HEK293T (cell line): ENCODE results near the gene IFNA8.
"Not testable (repeated sequence)": the region's sequence is repeated elsewhere in the genome, so short reads cannot be mapped to it uniquely, and the experiment has no call there.

Source experiments
- CTCF ChIA-PET: fragments of 350-600 bp; formaldehyde crosslinking; extraction: SDS; loops from one replicate; lab custom pipeline; 2021; ENCODE audit warnings: antibody characterized with exemption, inconsistent platforms; lab: Yijun Ruan, JAX
- POLR2A ChIA-PET: fragments of 350-600 bp; formaldehyde crosslinking; extraction: SDS; loops from one replicate; lab custom pipeline; 2020; ENCODE audit warnings: antibody characterized with exemption, inconsistent platforms; lab: Yijun Ruan, JAX
- DNase-seq: peaks from one replicate; pipeline ENCODE4 v3.0.0; 2012; ENCODE audit warnings: mixed read lengths; ENCODE audit errors: extremely low spot score
- ARNT ChIP-seq: fragments of 450-650 bp; IDR thresholded peaks from 2 replicates; pipeline ENCODE4 v1.6.1; 2017; ENCODE audit warnings: mild to moderate bottlenecking
- BHLHE40 ChIP-seq: fragments of 450-650 bp; IDR thresholded peaks from 2 replicates; pipeline ENCODE4 v1.6.1; 2016; ENCODE audit warnings: mild to moderate bottlenecking, moderate library complexity, borderline replicate concordance
- CTBP1 ChIP-seq: fragments of 450-650 bp; IDR thresholded peaks from 2 replicates; pipeline ENCODE4 v1.6.1; 2016; ENCODE audit warnings: borderline replicate concordance
- ELF4 ChIP-seq: fragments of 450-650 bp; IDR thresholded peaks from 2 replicates; pipeline ENCODE4 v1.6.1; 2017; ENCODE audit warnings: antibody characterized with exemption
- FOXA1 ChIP-seq: fragments of 450-650 bp; IDR thresholded peaks from 2 replicates; pipeline ENCODE4 v1.6.1; 2016; ENCODE audit warnings: mild to moderate bottlenecking
- FOXK2 ChIP-seq: fragments of 450-650 bp; IDR thresholded peaks from 2 replicates; pipeline ENCODE4 v1.6.1; 2016; ENCODE audit warnings: mild to moderate bottlenecking
- FOXM1 ChIP-seq: fragments of 450-650 bp; IDR thresholded peaks from 2 replicates; pipeline ENCODE4 v1.6.1; 2017; ENCODE audit warnings: mild to moderate bottlenecking, borderline replicate concordance
- HDGF ChIP-seq: fragments of 450-650 bp; IDR thresholded peaks from 2 replicates; pipeline ENCODE4 v1.6.1; 2017; ENCODE audit warnings: antibody characterized with exemption, borderline replicate concordance
- L3MBTL2 ChIP-seq: fragments of 450-650 bp; conservative IDR thresholded peaks from 2 replicates; pipeline ENCODE4 v1.6.1; 2016; ENCODE audit warnings: mild to moderate bottlenecking
- LEF1 ChIP-seq: fragments of 450-650 bp; IDR thresholded peaks from 2 replicates; pipeline ENCODE4 v1.6.1; 2017; ENCODE audit warnings: mild to moderate bottlenecking, borderline replicate concordance
- NFRKB ChIP-seq: fragments of 450-650 bp; IDR thresholded peaks from 2 replicates; pipeline ENCODE4 v1.6.1; 2016; ENCODE audit warnings: mild to moderate bottlenecking, moderate library complexity
- SP1 ChIP-seq: fragments of 450-650 bp; IDR thresholded peaks from 2 replicates; pipeline ENCODE4 v1.6.1; 2017
- SUZ12 ChIP-seq: fragments of 450-650 bp; IDR thresholded peaks from 2 replicates; pipeline ENCODE4 v1.6.1; 2016; ENCODE audit warnings: mild to moderate bottlenecking
- TARDBP ChIP-seq: fragments of 450-650 bp; IDR thresholded peaks from 2 replicates; pipeline ENCODE4 v1.6.1; 2016
- ZNF384 ChIP-seq: fragments of 450-650 bp; IDR thresholded peaks from 2 replicates; pipeline ENCODE4 v1.6.1; 2016
- TF ChIP-seq, protein P1 (sequence below): fragments of 450-650 bp; IDR thresholded peaks from 2 replicates; pipeline ENCODE4 v1.6.1; 2016

The IFNA8 gene

DNA sequence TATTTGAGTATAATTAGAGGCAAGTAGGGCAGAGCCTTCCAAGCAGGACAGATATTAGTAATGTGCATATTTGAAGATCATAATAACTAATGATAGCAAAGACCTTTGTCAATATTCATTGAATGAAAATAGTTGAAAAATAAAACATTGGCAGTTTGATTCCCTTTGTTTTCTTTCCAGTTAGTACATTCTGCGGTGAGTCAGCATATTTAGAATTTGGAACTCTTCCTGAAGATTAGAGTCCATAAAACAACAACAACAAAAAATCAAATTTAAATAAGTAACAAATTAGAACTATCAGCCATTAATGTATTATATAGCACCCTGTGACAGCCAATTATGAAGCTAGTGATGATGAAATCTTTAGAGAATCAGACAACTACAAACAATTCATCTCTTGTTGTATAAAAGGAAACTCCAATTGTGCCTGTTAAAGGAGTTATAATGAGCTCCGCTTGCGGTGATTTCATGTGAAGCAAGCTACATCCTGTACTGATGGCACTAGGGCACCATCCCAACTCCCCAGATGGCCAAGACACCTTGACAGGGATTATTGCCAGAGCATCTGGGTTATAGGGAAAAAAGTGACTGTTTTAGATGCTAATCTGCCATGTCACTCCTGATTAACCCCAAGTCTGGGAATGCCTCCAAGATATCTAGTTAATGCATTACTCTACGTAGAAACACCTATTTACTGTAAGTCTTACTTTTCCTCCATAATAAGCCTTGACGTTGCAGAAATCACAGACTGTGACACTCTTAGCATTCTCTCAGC lies 6.8 kb downstream of the IFNA8 start:
- no peak for DNase-seq
- POLR2A ChIA-PET: no interaction called here
- CTCF ChIA-PET: no interaction called here
- TF ChIP-seq HDGF: no peak
- TF ChIP-seq SUZ12: 0 out of 2 replicates have a peak, but pooled peaks have one; percentile 28

- DNase-seq: no peak
- ChIA-PET CTCF (no interaction called here), POLR2A (no interaction called here)
- TF ChIP-seq, protein P1, sequence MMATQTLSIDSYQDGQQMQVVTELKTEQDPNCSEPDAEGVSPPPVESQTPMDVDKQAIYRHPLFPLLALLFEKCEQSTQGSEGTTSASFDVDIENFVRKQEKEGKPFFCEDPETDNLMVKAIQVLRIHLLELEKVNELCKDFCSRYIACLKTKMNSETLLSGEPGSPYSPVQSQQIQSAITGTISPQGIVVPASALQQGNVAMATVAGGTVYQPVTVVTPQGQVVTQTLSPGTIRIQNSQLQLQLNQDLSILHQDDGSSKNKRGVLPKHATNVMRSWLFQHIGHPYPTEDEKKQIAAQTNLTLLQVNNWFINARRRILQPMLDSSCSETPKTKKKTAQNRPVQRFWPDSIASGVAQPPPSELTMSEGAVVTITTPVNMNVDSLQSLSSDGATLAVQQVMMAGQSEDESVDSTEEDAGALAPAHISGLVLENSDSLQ: no peak
- no peak for TF ChIP-seq LEF1
These were observed 19.3 kb downstream of the IFNA8 start for GRCh38 chr9:21428235-21428634.

DNA sequence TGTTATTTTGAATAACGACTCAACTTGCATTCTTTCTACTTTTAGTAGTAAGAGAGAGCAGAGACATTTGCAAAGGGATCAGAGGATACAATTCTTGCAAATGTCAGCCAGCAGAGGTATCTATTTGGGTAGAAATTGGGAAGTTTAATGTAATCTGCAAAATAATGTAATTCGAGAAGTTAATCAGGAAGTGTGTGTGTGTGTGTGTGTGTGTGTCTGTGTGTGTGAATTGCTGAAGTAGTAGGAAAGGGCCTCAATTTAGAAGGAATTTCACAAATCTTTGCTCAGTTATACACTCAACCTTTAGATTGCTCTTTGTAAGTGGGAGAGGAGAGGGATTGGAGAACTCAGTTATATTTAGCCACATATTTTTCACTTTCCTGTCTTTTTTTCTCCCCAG lies 20.3 kb downstream of the IFNA8 start:
- no peak for TF ChIP-seq BHLHE40
- TF ChIP-seq, protein P1: no peak
- TF ChIP-seq FOXK2: no peak
- no peak for TF ChIP-seq L3MBTL2
- no peak for TF ChIP-seq HDGF
- TF ChIP-seq FOXA1: no peak
- no peak for TF ChIP-seq TARDBP
- no peak for TF ChIP-seq ZNF384
- TF ChIP-seq ELF4: no peak
- TF ChIP-seq FOXM1: no peak
- no peak for TF ChIP-seq ARNT
- no peak for TF ChIP-seq SP1
- no peak for TF ChIP-seq LEF1
- no peak for TF ChIP-seq NFRKB
- TF ChIP-seq SUZ12: no peak
- no peak for TF ChIP-seq CTBP1
- DNase-seq: no peak
- ChIA-PET POLR2A (no interaction called here), CTCF (no interaction called here)

- ChIA-PET CTCF (no interaction called here), POLR2A (no interaction called here)
These were observed 23.9 kb downstream of the IFNA8 start for GRCh38 chr9:21432672-21433425.

GRCh38 chr9:21434202-21435014 lies 25.5 kb downstream of the IFNA8 start:
- CTCF ChIA-PET: interaction anchor here (0.5 to 1.2 kb wide), 12 partner anchors 8 to 280 kb away, joined by 3 to 5 read pairs (median 4); no protein-coding TSS in a partner anchor
- TF ChIP-seq L3MBTL2: no peak
- TF ChIP-seq, protein P1: no peak
- no peak for TF ChIP-seq BHLHE40
- TF ChIP-seq HDGF: no peak
- TF ChIP-seq TARDBP: no peak
- TF ChIP-seq LEF1: no peak
- no peak for TF ChIP-seq FOXM1
- TF ChIP-seq SUZ12: no peak
- no peak for TF ChIP-seq NFRKB
- TF ChIP-seq FOXA1: no peak
- TF ChIP-seq SP1: no peak
- TF ChIP-seq CTBP1: no peak
- TF ChIP-seq ELF4: no peak
- TF ChIP-seq ARNT: no peak
- no peak for TF ChIP-seq ZNF384
- no peak for TF ChIP-seq FOXK2
- DNase-seq: peak; percentile 53
- POLR2A ChIA-PET: no interaction called here

More at GRCh38 chr9:21432672-21433425, 23.9 kb downstream of the IFNA8 start:
- DNase-seq: no peak
- TF ChIP-seq TARDBP: no peak
- TF ChIP-seq L3MBTL2: no peak
- TF ChIP-seq, protein P1: no peak
- TF ChIP-seq ZNF384: no peak
- no peak for TF ChIP-seq SP1
- no peak for TF ChIP-seq LEF1
- no peak for TF ChIP-seq FOXK2
- no peak for TF ChIP-seq BHLHE40
- TF ChIP-seq HDGF: no peak
- TF ChIP-seq CTBP1: no peak
- no peak for TF ChIP-seq SUZ12
- no peak for TF ChIP-seq FOXA1
- TF ChIP-seq FOXM1: no peak
- no peak for TF ChIP-seq ARNT
- no peak for TF ChIP-seq ELF4
- no peak for TF ChIP-seq NFRKB

- DNase-seq, POLR2A ChIA-PET: not testable (repeated sequence)
- CTCF ChIA-PET: interaction anchor here (0.7 to 1.2 kb wide), 8 partner anchors 8 to 37 kb away, joined by 3 to 5 read pairs (median 4); no protein-coding TSS in a partner anchor
These were observed 26.1 kb downstream of the IFNA8 start for GRCh38 chr9:21435015-21435383.
